ENCODE measurements around the gene UGT1A9. TPM values are rescaled to one million over a fixed set of nuclear protein-coding genes. Genes with fewer than 3 reads are reported as not detected.

UGT1A9 gene
- total and polyA plus RNA-seq, 2 donors (not counting 1 experiment from before 2014, with no cell fraction given), result not detected

DNA sequence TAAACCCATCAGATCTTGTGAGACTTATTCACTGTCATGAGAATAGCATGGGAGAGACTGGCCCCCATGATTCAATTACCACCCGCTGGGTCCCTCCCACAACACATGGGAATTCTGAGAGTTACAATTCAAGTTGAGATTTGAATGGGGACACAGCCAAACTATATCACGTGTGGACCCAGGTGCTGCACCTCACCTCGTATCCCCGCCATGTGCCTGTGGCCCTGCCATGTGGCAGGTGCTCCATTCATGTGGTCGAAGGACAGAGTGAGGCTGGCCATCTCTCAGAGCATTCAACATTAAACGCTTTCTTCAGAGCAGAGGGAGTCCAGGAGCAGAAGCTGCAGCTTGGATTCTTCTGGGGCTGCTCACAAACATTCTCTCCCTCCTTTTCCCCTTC is 138.7 kb downstream of the UGT1A9 start:
- Histone ChIP-seq H3K4me1 (ENCODE audit: control insufficient read depth, extremely low read depth, insufficient read depth, low read length) (no peaks in the 10 kb centered on the region), H3K27me3 (ENCODE audit: control insufficient read depth, insufficient read depth, low read length) (no peaks in the 10 kb centered on the region), H3K79me2 (ENCODE audit: control insufficient read depth, insufficient read depth, low read length) (no peaks in the 10 kb centered on the region), H3K4me2 (ENCODE audit: extremely low read depth, insufficient read depth, low read length) (no peak overlapping the region), H3K36me3 (ENCODE audit: control insufficient read depth, insufficient read depth, low read length) (no peaks in the 10 kb centered on the region), H2AFZ (ENCODE audit: low read length) (no peak overlapping the region), H3K9me3 (ENCODE audit: control insufficient read depth, insufficient read depth, low read depth, low read length) (no peaks in the 10 kb centered on the region), H3K9ac (ENCODE audit: insufficient read depth, low read length) (no peak overlapping the region), H3K27ac (ENCODE audit: insufficient read depth, low read length) (no peak overlapping the region), H4K20me1 (ENCODE audit: control insufficient read depth, extremely low read depth, insufficient read depth, low read length) (no peaks in the 10 kb centered on the region), H3K4me3 (replicated peaks in 1 of 4; ENCODE audit: control extremely low read depth in 1 of 4, insufficient read depth in 1 of 4, low read depth in 3 of 4, low read length in 4 of 4) (no peak overlapping the region)
- DNase-seq (ENCODE audit: low read depth in 2 of 2), result no peak
- TF ChIP-seq EZH2 (IDR thresholded peaks at IDR 0.05; ENCODE audit: low read length, missing control alignments), result no peak
- TF ChIP-seq, protein P1, sequence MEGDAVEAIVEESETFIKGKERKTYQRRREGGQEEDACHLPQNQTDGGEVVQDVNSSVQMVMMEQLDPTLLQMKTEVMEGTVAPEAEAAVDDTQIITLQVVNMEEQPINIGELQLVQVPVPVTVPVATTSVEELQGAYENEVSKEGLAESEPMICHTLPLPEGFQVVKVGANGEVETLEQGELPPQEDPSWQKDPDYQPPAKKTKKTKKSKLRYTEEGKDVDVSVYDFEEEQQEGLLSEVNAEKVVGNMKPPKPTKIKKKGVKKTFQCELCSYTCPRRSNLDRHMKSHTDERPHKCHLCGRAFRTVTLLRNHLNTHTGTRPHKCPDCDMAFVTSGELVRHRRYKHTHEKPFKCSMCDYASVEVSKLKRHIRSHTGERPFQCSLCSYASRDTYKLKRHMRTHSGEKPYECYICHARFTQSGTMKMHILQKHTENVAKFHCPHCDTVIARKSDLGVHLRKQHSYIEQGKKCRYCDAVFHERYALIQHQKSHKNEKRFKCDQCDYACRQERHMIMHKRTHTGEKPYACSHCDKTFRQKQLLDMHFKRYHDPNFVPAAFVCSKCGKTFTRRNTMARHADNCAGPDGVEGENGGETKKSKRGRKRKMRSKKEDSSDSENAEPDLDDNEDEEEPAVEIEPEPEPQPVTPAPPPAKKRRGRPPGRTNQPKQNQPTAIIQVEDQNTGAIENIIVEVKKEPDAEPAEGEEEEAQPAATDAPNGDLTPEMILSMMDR (conservative IDR thresholded peaks at IDR 0.05 in 1 of 2, IDR thresholded peaks at IDR 0.05 in 1 of 2; ENCODE audit: low read depth in 1 of 2, low read length in 2 of 2), result no peak

DNA sequence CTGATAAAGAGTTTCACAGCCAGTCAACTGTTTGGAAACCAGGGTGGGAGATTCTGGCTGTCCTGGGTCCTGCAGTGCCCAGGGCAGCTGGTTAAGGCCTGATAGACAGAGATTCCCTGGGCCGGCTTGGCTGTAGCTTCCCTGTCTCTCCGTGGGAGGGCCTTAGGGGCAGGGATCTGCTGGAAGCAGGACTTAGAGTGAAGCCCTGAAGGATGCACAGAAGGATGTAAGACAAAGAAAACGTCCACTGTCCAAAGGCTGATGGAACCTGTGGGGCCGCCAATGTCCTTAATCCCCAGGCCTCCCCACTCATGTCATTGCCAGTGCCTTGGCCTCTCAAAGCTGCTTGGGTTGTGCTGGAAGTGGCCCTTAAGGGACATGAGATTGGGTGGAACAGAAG is 139.4 kb downstream of the UGT1A9 start:
- H3K4me2 ChIP-seq (ENCODE audit: extremely low read depth, insufficient read depth, low read length), result no peak overlapping the region

DNA sequence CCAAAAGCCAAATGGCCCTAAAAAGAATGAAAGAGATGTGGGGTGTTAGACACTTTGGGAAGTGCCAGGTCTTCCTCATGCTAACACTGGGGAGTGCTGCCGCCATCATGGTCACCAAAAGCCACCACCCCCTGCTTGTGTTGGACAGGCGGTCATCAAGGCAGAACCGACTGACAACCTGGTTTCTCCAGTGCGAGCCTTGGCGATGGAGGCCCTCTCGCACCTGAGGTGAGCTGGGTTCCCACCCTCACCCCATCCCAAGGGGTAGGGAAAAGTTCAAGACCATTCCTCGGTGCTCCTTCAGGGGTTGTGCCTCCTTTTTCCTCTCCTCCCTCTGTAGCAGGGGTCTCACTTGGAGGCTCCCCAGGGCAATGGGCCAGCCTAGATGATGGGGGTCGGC is 140.0 kb downstream of the UGT1A9 start:
- no peak overlapping the region for H3K4me2 ChIP-seq (ENCODE audit: extremely low read depth, insufficient read depth, low read length)
- H3K4me3 ChIP-seq (replicated peaks in 1 of 4; ENCODE audit: control extremely low read depth in 1 of 4, insufficient read depth in 1 of 4, low read depth in 3 of 4, low read length in 4 of 4), result no peak overlapping the region
- H4K20me1 ChIP-seq (ENCODE audit: control insufficient read depth, extremely low read depth, insufficient read depth, low read length), result no peaks in the 10 kb centered on the region
- no peak overlapping the region for H2AFZ ChIP-seq (ENCODE audit: low read length)
- H3K27ac ChIP-seq (ENCODE audit: insufficient read depth, low read length), result no peak overlapping the region
- no peaks in the 10 kb centered on the region for H3K9me3 ChIP-seq (ENCODE audit: control insufficient read depth, insufficient read depth, low read depth, low read length)
- no peaks in the 10 kb centered on the region for H3K4me1 ChIP-seq (ENCODE audit: control insufficient read depth, extremely low read depth, insufficient read depth, low read length)
- TF ChIP-seq EZH2 (IDR thresholded peaks at IDR 0.05; ENCODE audit: low read length, missing control alignments), result no peak
- TF ChIP-seq, protein P1 (conservative IDR thresholded peaks at IDR 0.05 in 1 of 2, IDR thresholded peaks at IDR 0.05 in 1 of 2; ENCODE audit: low read depth in 1 of 2, low read length in 2 of 2), result no peak
- no peaks in the 10 kb centered on the region for H3K36me3 ChIP-seq (ENCODE audit: control insufficient read depth, insufficient read depth, low read length)
- no peaks in the 10 kb centered on the region for H3K79me2 ChIP-seq (ENCODE audit: control insufficient read depth, insufficient read depth, low read length)
- H3K9ac ChIP-seq (ENCODE audit: insufficient read depth, low read length), result no peak overlapping the region
- no peaks in the 10 kb centered on the region for H3K27me3 ChIP-seq (ENCODE audit: control insufficient read depth, insufficient read depth, low read length)
- DNase-seq (ENCODE audit: low read depth in 2 of 2), result no peak

More for the DNA sequence above, 139.4 kb downstream of the UGT1A9 start:
- Histone ChIP-seq H3K9me3 (ENCODE audit: control insufficient read depth, insufficient read depth, low read depth, low read length) (no peaks in the 10 kb centered on the region), H3K4me3 (replicated peaks in 1 of 4; ENCODE audit: control extremely low read depth in 1 of 4, insufficient read depth in 1 of 4, low read depth in 3 of 4, low read length in 4 of 4) (no peak overlapping the region), H3K4me1 (ENCODE audit: control insufficient read depth, extremely low read depth, insufficient read depth, low read length) (no peaks in the 10 kb centered on the region), H3K27ac (ENCODE audit: insufficient read depth, low read length) (no peak overlapping the region), H3K9ac (ENCODE audit: insufficient read depth, low read length) (no peak overlapping the region), H2AFZ (ENCODE audit: low read length) (no peak overlapping the region), H3K36me3 (ENCODE audit: control insufficient read depth, insufficient read depth, low read length) (no peaks in the 10 kb centered on the region), H3K79me2 (ENCODE audit: control insufficient read depth, insufficient read depth, low read length) (no peaks in the 10 kb centered on the region), H3K27me3 (ENCODE audit: control insufficient read depth, insufficient read depth, low read length) (no peaks in the 10 kb centered on the region), H4K20me1 (ENCODE audit: control insufficient read depth, extremely low read depth, insufficient read depth, low read length) (no peaks in the 10 kb centered on the region)
- TF ChIP-seq, protein P1 (conservative IDR thresholded peaks at IDR 0.05 in 1 of 2, IDR thresholded peaks at IDR 0.05 in 1 of 2; ENCODE audit: low read depth in 1 of 2, low read length in 2 of 2), result no peak
- TF ChIP-seq EZH2 (IDR thresholded peaks at IDR 0.05; ENCODE audit: low read length, missing control alignments), result no peak
- no peak for DNase-seq (ENCODE audit: low read depth in 2 of 2)

Measured in fibroblast of lung (primary cell).